ENCODE results near the gene CEP72. TPM values are rescaled to one million over a fixed set of nuclear protein-coding genes. Genes with fewer than 3 reads are reported as not detected.

CEP72 gene
- total and polyA plus RNA-seq, 2 experiments from 2014 or later, result 1.7 to 2.4 TPM

- no peaks in the 10 kb centered on the region for H3K9me2 ChIP-seq (ENCODE audit: insufficient read depth)
- DNase-seq, result no peak
- WGBS, 2 experiments (ENCODE audit: low coverage in 1 of 2, low lambda C conversion rate in 2 of 2, missing lambda C conversion rate in 2 of 2), result 46 to 50% methylated on average over 14 of the region's 14 CpGs
- no peaks in the 10 kb centered on the region for H3K4me1 ChIP-seq (ENCODE audit: insufficient read depth)
- in situ Hi-C loops (cut with MboI), result no loop called here
- no peaks in the 10 kb centered on the region for H3K79me2 ChIP-seq (ENCODE audit: insufficient read depth)
- H3K4me3 ChIP-seq, result no peak overlapping the region
- no peaks in the 10 kb centered on the region for H4K20me1 ChIP-seq (ENCODE audit: insufficient read depth)
- no peak for TF ChIP-seq EZH2 (IDR thresholded peaks at IDR 0.05; ENCODE audit: insufficient read depth, poor library complexity, severe bottlenecking)
- no peak for TF ChIP-seq EZH2phosphoT487 (IDR thresholded peaks at IDR 0.05; ENCODE audit: insufficient read depth, low read depth)
- H3K9me3 ChIP-seq (ENCODE audit: low read depth), result no peaks in the 10 kb centered on the region
- H3F3A ChIP-seq (ENCODE audit: insufficient read depth), result no peaks in the 10 kb centered on the region
- H3K4me2 ChIP-seq (ENCODE audit: unreplicated experiment), result no peak overlapping the region
- peaks cover 24% of the 10 kb centered on the region for H3K27me3 ChIP-seq (replicated peaks; ENCODE audit: insufficient read depth)
- no peak overlapping the region for H2AFZ ChIP-seq
- no peak overlapping the region for H3K9ac ChIP-seq
- no peak overlapping the region for H3K27ac ChIP-seq
- no peaks in the 10 kb centered on the region for H3K36me3 ChIP-seq (ENCODE audit: low read depth)
Observed at GRCh38 chr5:572398-573019, 39.6 kb upstream of the CEP72 start.

GRCh38 chr5:573206-573605 is 38.9 kb upstream of the CEP72 start:
- Histone ChIP-seq H3K4me1 (ENCODE audit: insufficient read depth) (no peaks in the 10 kb centered on the region), H3K27ac (no peak overlapping the region), H3K4me3 (no peak overlapping the region), H2AFZ (no peak overlapping the region), H3F3A (ENCODE audit: insufficient read depth) (no peaks in the 10 kb centered on the region), H3K36me3 (ENCODE audit: low read depth) (no peaks in the 10 kb centered on the region), H3K9ac (no peak overlapping the region), H3K9me2 (ENCODE audit: insufficient read depth) (no peaks in the 10 kb centered on the region), H3K9me3 (ENCODE audit: low read depth) (no peaks in the 10 kb centered on the region), H3K79me2 (ENCODE audit: insufficient read depth) (no peaks in the 10 kb centered on the region), H3K4me2 (ENCODE audit: unreplicated experiment) (no peak overlapping the region), H4K20me1 (ENCODE audit: insufficient read depth) (no peaks in the 10 kb centered on the region), H3K27me3 (replicated peaks; ENCODE audit: insufficient read depth) (peaks cover 31% of the 10 kb centered on the region)
- in situ Hi-C loops (cut with MboI), result no loop called here
- TF ChIP-seq EZH2phosphoT487 (IDR thresholded peaks at IDR 0.05; ENCODE audit: insufficient read depth, low read depth) (no peak), EZH2 (IDR thresholded peaks at IDR 0.05; ENCODE audit: insufficient read depth, poor library complexity, severe bottlenecking) (no peak)
- DNase-seq, result no peak
- 74 to 77% methylated on average over 12 of the region's 12 CpGs for WGBS, 2 experiments (ENCODE audit: low coverage in 1 of 2, low lambda C conversion rate in 2 of 2, missing lambda C conversion rate in 2 of 2)

- Histone ChIP-seq H3K9me3 (ENCODE audit: low read depth) (no peaks in the 10 kb centered on the region), H3K4me2 (ENCODE audit: unreplicated experiment) (no peak overlapping the region), H2AFZ (no peak overlapping the region), H4K20me1 (ENCODE audit: insufficient read depth) (no peaks in the 10 kb centered on the region), H3K4me1 (ENCODE audit: insufficient read depth) (no peaks in the 10 kb centered on the region), H3K27me3 (replicated peaks; ENCODE audit: insufficient read depth) (peaks cover 38% of the 10 kb centered on the region), H3K4me3 (no peak overlapping the region), H3K9me2 (ENCODE audit: insufficient read depth) (no peaks in the 10 kb centered on the region), H3K79me2 (ENCODE audit: insufficient read depth) (no peaks in the 10 kb centered on the region), H3K36me3 (ENCODE audit: low read depth) (no peaks in the 10 kb centered on the region), H3F3A (ENCODE audit: insufficient read depth) (no peaks in the 10 kb centered on the region), H3K9ac (no peak overlapping the region), H3K27ac (no peak overlapping the region)
- DNase-seq, result no peak
- in situ Hi-C loops (cut with MboI), result no loop called here
- WGBS, 2 experiments (ENCODE audit: low coverage in 1 of 2, low lambda C conversion rate in 2 of 2, missing lambda C conversion rate in 2 of 2), result 6 to 7% methylated on average over 14 to 16 of the region's 16 CpGs
- TF ChIP-seq EZH2phosphoT487 (IDR thresholded peaks at IDR 0.05; ENCODE audit: insufficient read depth, low read depth) (no peak), EZH2 (IDR thresholded peaks at IDR 0.05; ENCODE audit: insufficient read depth, poor library complexity, severe bottlenecking) (no peak)
Observed at GRCh38 chr5:573976-574375, 38.2 kb upstream of the CEP72 start.

- no peaks in the 10 kb centered on the region for H4K20me1 ChIP-seq (ENCODE audit: insufficient read depth)
- in situ Hi-C loops (cut with MboI), result no loop called here
- H3K9me2 ChIP-seq (ENCODE audit: insufficient read depth), result no peaks in the 10 kb centered on the region
- H3K9me3 ChIP-seq (ENCODE audit: low read depth), result no peaks in the 10 kb centered on the region
- no peak overlapping the region for H2AFZ ChIP-seq
- H3K9ac ChIP-seq, result no peak overlapping the region
- WGBS, 2 experiments (ENCODE audit: low coverage in 1 of 2, low lambda C conversion rate in 2 of 2, missing lambda C conversion rate in 2 of 2), result 75% methylated on average over 16 of the region's 16 CpGs
- H3K4me3 ChIP-seq, result no peak overlapping the region
- H3F3A ChIP-seq (ENCODE audit: insufficient read depth), result no peaks in the 10 kb centered on the region
- TF ChIP-seq EZH2phosphoT487 (IDR thresholded peaks at IDR 0.05; ENCODE audit: insufficient read depth, low read depth), result no peak
- TF ChIP-seq EZH2 (IDR thresholded peaks at IDR 0.05; ENCODE audit: insufficient read depth, poor library complexity, severe bottlenecking), result no peak
- H3K79me2 ChIP-seq (ENCODE audit: insufficient read depth), result no peaks in the 10 kb centered on the region
- no peaks in the 10 kb centered on the region for H3K4me1 ChIP-seq (ENCODE audit: insufficient read depth)
- H3K4me2 ChIP-seq (ENCODE audit: unreplicated experiment), result no peak overlapping the region
- peaks cover 48% of the 10 kb centered on the region for H3K27me3 ChIP-seq (replicated peaks; ENCODE audit: insufficient read depth)
- no peak overlapping the region for H3K27ac ChIP-seq
- no peak for DNase-seq
- no peaks in the 10 kb centered on the region for H3K36me3 ChIP-seq (ENCODE audit: low read depth)
Observed at GRCh38 chr5:574906-575305, 37.2 kb upstream of the CEP72 start.

Measured in GM23248 (cell line).